ENCODE results near the gene POLR1D. TPM values are rescaled to one million over a fixed set of nuclear protein-coding genes. Genes with fewer than 3 reads are reported as not detected.
"Not testable (repeated sequence)": the region's sequence is repeated elsewhere in the genome, so short reads cannot be mapped to it uniquely, and the experiment has no call there.

POLR1D gene
- total and polyA plus RNA-seq, 2 experiments from 2014 or later, result 53.0 to 66.8 TPM

DNA sequence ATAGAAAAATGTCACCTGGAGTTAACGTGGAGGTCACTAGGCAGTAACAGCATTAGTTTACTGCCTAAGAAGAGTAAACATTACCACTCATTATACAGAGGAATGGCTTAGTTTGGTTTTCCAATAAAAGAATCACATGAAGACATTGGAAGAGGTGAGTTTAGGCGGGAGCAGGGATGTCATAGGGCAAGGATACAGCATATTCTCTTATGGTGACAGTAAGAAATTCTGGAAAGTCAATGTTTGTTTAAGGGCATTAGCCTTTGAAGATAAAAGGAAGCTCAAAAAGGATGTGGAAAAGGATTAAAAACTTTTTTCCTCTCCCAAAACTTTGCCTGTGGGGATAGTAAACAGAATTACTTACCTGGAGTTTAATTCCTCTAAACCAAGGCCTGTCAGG is 4.1 kb downstream of the POLR1D start:
- WGBS, 2 experiments (ENCODE audit: low coverage in 1 of 2, low lambda C conversion rate in 2 of 2, missing lambda C conversion rate in 2 of 2), result 94 to 95% methylated on average over 2 of the region's 2 CpGs
- no peaks in the 10 kb centered on the region for H3K9me3 ChIP-seq (ENCODE audit: low read depth)
- no peak overlapping the region for H3K27ac ChIP-seq
- peaks cover 11% of the 10 kb centered on the region for H3K4me1 ChIP-seq (ENCODE audit: insufficient read depth)
- no peaks in the 10 kb centered on the region; the same call in 1 of the 2 replicates for H4K20me1 ChIP-seq (ENCODE audit: insufficient read depth)
- H3F3A ChIP-seq (ENCODE audit: insufficient read depth), result no peaks in the 10 kb centered on the region
- no peak overlapping the region for H3K9ac ChIP-seq
- no peak for DNase-seq
- peaks cover 7% of the 10 kb centered on the region; the same call in 1 of the 2 replicates for H3K36me3 ChIP-seq (ENCODE audit: low read depth)
- H3K4me3 ChIP-seq, result no peak overlapping the region
- no peaks in the 10 kb centered on the region for H3K9me2 ChIP-seq (ENCODE audit: insufficient read depth)
- peaks cover 96% of the 10 kb centered on the region for H3K79me2 ChIP-seq (ENCODE audit: insufficient read depth)
- H3K27me3 ChIP-seq (replicated peaks; ENCODE audit: insufficient read depth), result no peaks in the 10 kb centered on the region
- in situ Hi-C loops (cut with MboI), result no loop called here
- H3K4me2 ChIP-seq (ENCODE audit: unreplicated experiment), result no peak overlapping the region
- H2AFZ ChIP-seq, result no peak overlapping the region
- TF ChIP-seq EZH2 (IDR thresholded peaks at IDR 0.05; ENCODE audit: insufficient read depth, poor library complexity, severe bottlenecking) (no peak), EZH2phosphoT487 (IDR thresholded peaks at IDR 0.05; ENCODE audit: insufficient read depth, low read depth) (no peak)

DNA sequence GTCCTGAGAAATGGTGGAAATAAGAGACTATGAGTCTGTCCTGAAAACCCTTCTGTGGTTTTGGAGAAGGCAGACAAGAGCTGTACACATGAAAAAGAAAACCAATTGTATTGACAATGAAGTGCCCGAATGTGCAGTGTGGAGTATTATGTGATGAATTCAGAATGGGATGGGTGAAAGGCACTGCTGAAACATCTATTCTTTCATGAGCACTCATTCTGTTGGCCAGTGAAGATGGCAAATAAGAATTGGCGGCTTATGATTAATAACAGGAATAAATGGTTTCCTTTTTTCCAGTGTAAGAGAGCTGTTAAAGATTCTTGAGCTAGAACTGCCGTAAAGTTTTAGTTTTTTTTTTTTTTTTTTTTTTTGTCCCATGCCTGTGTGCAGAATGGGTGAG is 5.7 kb downstream of the POLR1D start:
- peaks cover 11% of the 10 kb centered on the region; the same call in 1 of the 2 replicates for H3K36me3 ChIP-seq (ENCODE audit: low read depth)
- in situ Hi-C loops (cut with MboI), result no loop called here

DNA sequence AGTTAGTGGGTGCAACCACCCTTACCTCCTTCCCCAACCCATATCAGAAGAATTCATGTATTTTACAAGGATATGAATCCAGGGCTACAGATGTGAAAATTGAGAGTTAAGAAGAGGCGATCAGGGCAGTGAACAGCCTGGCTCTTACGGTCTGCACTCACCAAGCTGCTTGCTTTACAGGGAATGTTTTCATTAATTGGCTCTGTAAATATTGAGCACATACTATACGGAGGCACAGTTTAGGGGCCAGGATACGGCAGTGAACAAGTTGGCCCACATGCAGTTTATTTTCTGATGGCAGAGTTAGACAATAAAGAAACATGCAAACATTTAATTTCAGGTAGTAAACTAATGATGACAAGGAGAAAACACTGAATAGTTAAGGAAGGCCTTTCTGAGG is 6.4 kb downstream of the POLR1D start:
- TF ChIP-seq EZH2 (IDR thresholded peaks at IDR 0.05; ENCODE audit: insufficient read depth, poor library complexity, severe bottlenecking) (no peak), EZH2phosphoT487 (IDR thresholded peaks at IDR 0.05; ENCODE audit: insufficient read depth, low read depth) (no peak)
- Histone ChIP-seq H3K27me3 (replicated peaks; ENCODE audit: insufficient read depth) (no peaks in the 10 kb centered on the region), H3K4me2 (ENCODE audit: unreplicated experiment) (no peak overlapping the region), H2AFZ (no peak overlapping the region), H3K4me1 (ENCODE audit: insufficient read depth) (peaks cover 4% of the 10 kb centered on the region), H3K79me2 (ENCODE audit: insufficient read depth) (peaks cover 100% of the 10 kb centered on the region), H3K9ac (no peak overlapping the region), H3K36me3 (ENCODE audit: low read depth) (peaks cover 12% of the 10 kb centered on the region; the same call in 1 of the 2 replicates), H4K20me1 (ENCODE audit: insufficient read depth) (no peaks in the 10 kb centered on the region; the same call in 1 of the 2 replicates), H3K4me3 (no peak overlapping the region), H3K27ac (no peak overlapping the region), H3F3A (ENCODE audit: insufficient read depth) (no peaks in the 10 kb centered on the region), H3K9me3 (ENCODE audit: low read depth) (no peaks in the 10 kb centered on the region), H3K9me2 (ENCODE audit: insufficient read depth) (no peaks in the 10 kb centered on the region)
- WGBS, 2 experiments (ENCODE audit: low coverage in 1 of 2, low lambda C conversion rate in 2 of 2, missing lambda C conversion rate in 2 of 2), result 94 to 95% methylated on average over 4 of the region's 4 CpGs
- in situ Hi-C loops (cut with MboI), result no loop called here
- DNase-seq, result no peak

More for the DNA sequence above, 5.7 kb downstream of the POLR1D start:
- 96 to 99% methylated on average over 3 of the region's 3 CpGs for WGBS, 2 experiments (ENCODE audit: low coverage in 1 of 2, low lambda C conversion rate in 2 of 2, missing lambda C conversion rate in 2 of 2)
- Histone ChIP-seq H3K4me3 (no peak overlapping the region), H3K27ac (no peak overlapping the region), H3K79me2 (ENCODE audit: insufficient read depth) (peaks cover 100% of the 10 kb centered on the region), H3K27me3 (replicated peaks; ENCODE audit: insufficient read depth) (no peaks in the 10 kb centered on the region), H3K4me2 (ENCODE audit: unreplicated experiment) (no peak overlapping the region), H3K9ac (no peak overlapping the region), H3F3A (ENCODE audit: insufficient read depth) (no peaks in the 10 kb centered on the region), H3K9me3 (ENCODE audit: low read depth) (no peaks in the 10 kb centered on the region), H4K20me1 (ENCODE audit: insufficient read depth) (no peaks in the 10 kb centered on the region; the same call in 1 of the 2 replicates), H3K4me1 (ENCODE audit: insufficient read depth) (peaks cover 11% of the 10 kb centered on the region), H3K9me2 (ENCODE audit: insufficient read depth) (no peaks in the 10 kb centered on the region), H2AFZ (no peak overlapping the region)
- no peak for TF ChIP-seq EZH2phosphoT487 (IDR thresholded peaks at IDR 0.05; ENCODE audit: insufficient read depth, low read depth)
- no peak for TF ChIP-seq EZH2 (IDR thresholded peaks at IDR 0.05; ENCODE audit: insufficient read depth, poor library complexity, severe bottlenecking)
- DNase-seq, result no peak

DNA sequence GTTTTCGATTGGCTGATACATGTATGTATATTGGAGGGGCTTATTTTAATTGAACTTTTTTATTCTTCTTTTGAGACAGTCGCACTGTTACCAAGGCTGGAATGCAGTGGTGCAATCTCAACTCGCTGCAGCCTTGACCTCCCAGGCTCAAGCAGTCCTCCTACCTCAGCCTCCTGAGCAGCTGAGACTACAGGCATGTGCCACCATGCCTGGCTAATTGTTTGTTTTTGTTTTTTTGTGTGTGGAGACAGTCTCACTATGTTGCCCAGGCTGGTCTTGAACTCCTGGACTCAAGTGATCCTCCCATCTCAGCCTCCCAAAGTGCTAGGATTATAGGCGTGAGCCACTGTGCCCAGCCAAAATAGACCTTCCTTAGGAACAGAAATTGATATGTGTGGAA is 7.1 kb downstream of the POLR1D start:
- H3K4me1 ChIP-seq (ENCODE audit: insufficient read depth); H3F3A ChIP-seq (ENCODE audit: insufficient read depth); H3K36me3 ChIP-seq (ENCODE audit: low read depth); DNase-seq; H2AFZ ChIP-seq; H4K20me1 ChIP-seq (ENCODE audit: insufficient read depth); H3K27me3 ChIP-seq (replicated peaks; ENCODE audit: insufficient read depth); in situ Hi-C loops (cut with MboI); H3K27ac ChIP-seq; H3K9me2 ChIP-seq (ENCODE audit: insufficient read depth); H3K9ac ChIP-seq; H3K4me2 ChIP-seq (ENCODE audit: unreplicated experiment); H3K4me3 ChIP-seq; H3K9me3 ChIP-seq (ENCODE audit: low read depth): not testable (repeated sequence)
- peaks cover 100% of the 10 kb centered on the region for H3K79me2 ChIP-seq (ENCODE audit: insufficient read depth)
- WGBS, 2 experiments (ENCODE audit: low coverage in 1 of 2, low lambda C conversion rate in 2 of 2, missing lambda C conversion rate in 2 of 2), result 99 to 100% methylated on average over 4 of the region's 4 CpGs

DNA sequence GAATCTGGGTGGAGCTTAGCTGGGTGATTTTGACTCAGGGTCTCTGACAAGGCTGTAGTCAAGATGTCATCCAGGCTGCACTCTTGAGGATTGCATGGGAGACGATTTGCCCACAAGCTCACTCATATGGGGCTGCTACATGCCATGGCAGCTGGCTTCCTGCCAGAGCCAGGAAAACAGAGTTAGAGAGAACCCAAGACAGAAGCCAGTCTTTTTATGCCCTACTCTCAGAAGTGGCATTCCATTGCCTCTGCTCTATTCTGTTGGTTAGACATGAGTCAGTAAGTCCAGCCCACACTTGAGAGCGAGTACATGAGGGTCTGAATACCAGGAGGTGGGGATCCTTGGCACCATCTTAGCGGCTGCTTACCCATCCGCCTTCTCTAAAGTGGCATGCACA is 9.5 kb downstream of the POLR1D start:
- Histone ChIP-seq H3K9me2 (ENCODE audit: insufficient read depth) (no peaks in the 10 kb centered on the region), H3K4me2 (ENCODE audit: unreplicated experiment) (no peak overlapping the region), H3K9ac (no peak overlapping the region), H3K27ac (no peak overlapping the region), H3K27me3 (replicated peaks; ENCODE audit: insufficient read depth) (no peaks in the 10 kb centered on the region), H3K36me3 (ENCODE audit: low read depth) (peaks cover 8% of the 10 kb centered on the region; the same call in 1 of the 2 replicates), H3F3A (ENCODE audit: insufficient read depth) (no peaks in the 10 kb centered on the region), H3K4me1 (ENCODE audit: insufficient read depth) (no peaks in the 10 kb centered on the region), H3K79me2 (ENCODE audit: insufficient read depth) (peaks cover 98% of the 10 kb centered on the region), H3K9me3 (ENCODE audit: low read depth) (no peaks in the 10 kb centered on the region), H4K20me1 (ENCODE audit: insufficient read depth) (peaks cover 5% of the 10 kb centered on the region; the same call in 1 of the 2 replicates), H3K4me3 (no peak overlapping the region), H2AFZ (no peak overlapping the region)
- WGBS, 2 experiments (ENCODE audit: low coverage in 1 of 2, low lambda C conversion rate in 2 of 2, missing lambda C conversion rate in 2 of 2), result 84 to 87% methylated on average over 4 of the region's 4 CpGs
- in situ Hi-C loops (cut with MboI), result no loop called here
- no peak for TF ChIP-seq EZH2phosphoT487 (IDR thresholded peaks at IDR 0.05; ENCODE audit: insufficient read depth, low read depth)
- no peak for TF ChIP-seq EZH2 (IDR thresholded peaks at IDR 0.05; ENCODE audit: insufficient read depth, poor library complexity, severe bottlenecking)
- no peak for DNase-seq
